Activated naive CD8-positive, alpha-beta T cell treated with anti-CD3 and anti-CD28 coated beads for 36 hours (primary cell): ENCODE measurements around the gene CSRP3. TPM values are rescaled to one million over a fixed set of nuclear protein-coding genes. Genes with fewer than 3 reads are reported as not detected.

ENCODE experiments used
- DNase-seq: peaks from one replicate; pipeline ENCODE4 v3.0.0; 2021
- H3K27ac Mint-ChIP-seq: one replicate; pipeline ENCODE4 v1.8.0; 2022; ENCODE audit warnings: mild to moderate bottlenecking, moderate library complexity, mixed read lengths
- H3K27me3 Mint-ChIP-seq: one replicate; pipeline ENCODE4 v1.8.0; 2022; ENCODE audit warnings: mild to moderate bottlenecking, mixed read lengths
- H3K36me3 Mint-ChIP-seq: one replicate; pipeline ENCODE4 v1.8.0; 2021; ENCODE audit warnings: mild to moderate bottlenecking, mixed read lengths
- H3K4me1 Mint-ChIP-seq: one replicate; pipeline ENCODE4 v1.8.0; 2021; ENCODE audit warnings: mixed read lengths
- H3K4me3 Mint-ChIP-seq: one replicate; pipeline ENCODE4 v1.8.0; 2022; ENCODE audit warnings: mild to moderate bottlenecking, moderate library complexity, mixed read lengths
- H3K9me3 Mint-ChIP-seq: one replicate; pipeline ENCODE4 v1.8.0; 2022; ENCODE audit warnings: mixed read lengths
- total RNA-seq, 2 experiments: library from RNA; stranded (reverse); gene quantifications; one replicate each; pipeline ENCODE4 v1.2.3, GENCODE V29; 2021

The CSRP3 gene
- total RNA-seq, 2 experiments from 2014 or later, result not detected

GRCh38 chr11:19134004-19134403 is 67.8 kb downstream of the CSRP3 start:
- no peaks in the 10 kb centered on the region for H3K27me3 Mint-ChIP-seq
- H3K4me3 Mint-ChIP-seq, result no peak overlapping the region
- H3K4me1 Mint-ChIP-seq, result peaks cover 4% of the 10 kb centered on the region
- H3K27ac Mint-ChIP-seq, result no peak overlapping the region
- peaks cover 51% of the 10 kb centered on the region for H3K36me3 Mint-ChIP-seq
- no peak for DNase-seq
- H3K9me3 Mint-ChIP-seq, result peaks cover 25% of the 10 kb centered on the region

Other genes with a start within 250 kb of the CSRP3 start
- under 1 TPM in 1 of 2 experiments, not detected in 1; 0.16 TPM for gene MRGPRX2, start 141.3 kb downstream of the CSRP3 start, total RNA-seq
- 10 to 100 TPM; 16.5 to 19.3 TPM for gene ZDHHC13, start 84.8 kb downstream of the CSRP3 start, total RNA-seq
- gene E2F8, start 39.0 kb upstream of the CSRP3 start, total RNA-seq, result 10 to 100 TPM; 16.2 to 16.7 TPM